ENCODE data around the gene C17orf107.

C17orf107 gene

GRCh38 chr17:4893721-4894560, 5.4 kb upstream of the C17orf107 start:
- TF ChIP-seq L3MBTL2 (conservative IDR thresholded peaks at IDR 0.05) (no peak), NFRKB (IDR thresholded peaks at IDR 0.05) (no peak), SP1 (IDR thresholded peaks at IDR 0.05) (no peak), PKNOX1 (IDR thresholded peaks at IDR 0.05) (no peak), ARNT (IDR thresholded peaks at IDR 0.05) (no peak), ZNF384 (IDR thresholded peaks at IDR 0.05) (no peak), SUZ12 (IDR thresholded peaks at IDR 0.05) (no peak)
- POLR2A ChIA-PET, result no interaction called here
- CTCF ChIA-PET, result no interaction called here

GRCh38 chr17:4895121-4895520, 4.2 kb upstream of the C17orf107 start:
- no peak for DNase-seq (ENCODE audit: extremely low spot score)
- CTCF ChIA-PET, result no interaction called here
- POLR2A ChIA-PET, result no interaction called here
- no peak for TF ChIP-seq ZNF384 (IDR thresholded peaks at IDR 0.05)
- TF ChIP-seq FOXA1 (IDR thresholded peaks at IDR 0.05), result no peak
- no peak for TF ChIP-seq HDGF (IDR thresholded peaks at IDR 0.05; ENCODE audit: borderline replicate concordance)
- TF ChIP-seq ARNT (IDR thresholded peaks at IDR 0.05), result no peak
- no peak for TF ChIP-seq FOXK2 (IDR thresholded peaks at IDR 0.05)
- no peak for TF ChIP-seq TARDBP (IDR thresholded peaks at IDR 0.05)
- TF ChIP-seq NFRKB (IDR thresholded peaks at IDR 0.05), result no peak
- TF ChIP-seq CTBP1 (IDR thresholded peaks at IDR 0.05; ENCODE audit: borderline replicate concordance), result no peak
- TF ChIP-seq FOXM1 (IDR thresholded peaks at IDR 0.05; ENCODE audit: borderline replicate concordance), result no peak
- TF ChIP-seq SUZ12 (IDR thresholded peaks at IDR 0.05), result no peak
- TF ChIP-seq SP1 (IDR thresholded peaks at IDR 0.05), result no peak
- TF ChIP-seq BHLHE40 (IDR thresholded peaks at IDR 0.05; ENCODE audit: borderline replicate concordance), result no peak
- TF ChIP-seq L3MBTL2 (conservative IDR thresholded peaks at IDR 0.05), result no peak
- no peak for TF ChIP-seq PKNOX1 (IDR thresholded peaks at IDR 0.05)
- TF ChIP-seq LEF1 (IDR thresholded peaks at IDR 0.05; ENCODE audit: borderline replicate concordance), result no peak

More at GRCh38 chr17:4893721-4894560, 5.4 kb upstream of the C17orf107 start:
- no peak for DNase-seq (ENCODE audit: extremely low spot score)

GRCh38 chr17:4895657-4896331, 3.5 kb upstream of the C17orf107 start:
- DNase-seq (ENCODE audit: extremely low spot score), result no peak
- ChIA-PET POLR2A (no interaction called here), CTCF (interaction anchor here (0.6 kb wide), 1 partner anchor 643 kb away, joined by 3 read pairs; no protein-coding TSS in a partner anchor)
- no peak for TF ChIP-seq FOXM1 (IDR thresholded peaks at IDR 0.05; ENCODE audit: borderline replicate concordance)

DNA sequence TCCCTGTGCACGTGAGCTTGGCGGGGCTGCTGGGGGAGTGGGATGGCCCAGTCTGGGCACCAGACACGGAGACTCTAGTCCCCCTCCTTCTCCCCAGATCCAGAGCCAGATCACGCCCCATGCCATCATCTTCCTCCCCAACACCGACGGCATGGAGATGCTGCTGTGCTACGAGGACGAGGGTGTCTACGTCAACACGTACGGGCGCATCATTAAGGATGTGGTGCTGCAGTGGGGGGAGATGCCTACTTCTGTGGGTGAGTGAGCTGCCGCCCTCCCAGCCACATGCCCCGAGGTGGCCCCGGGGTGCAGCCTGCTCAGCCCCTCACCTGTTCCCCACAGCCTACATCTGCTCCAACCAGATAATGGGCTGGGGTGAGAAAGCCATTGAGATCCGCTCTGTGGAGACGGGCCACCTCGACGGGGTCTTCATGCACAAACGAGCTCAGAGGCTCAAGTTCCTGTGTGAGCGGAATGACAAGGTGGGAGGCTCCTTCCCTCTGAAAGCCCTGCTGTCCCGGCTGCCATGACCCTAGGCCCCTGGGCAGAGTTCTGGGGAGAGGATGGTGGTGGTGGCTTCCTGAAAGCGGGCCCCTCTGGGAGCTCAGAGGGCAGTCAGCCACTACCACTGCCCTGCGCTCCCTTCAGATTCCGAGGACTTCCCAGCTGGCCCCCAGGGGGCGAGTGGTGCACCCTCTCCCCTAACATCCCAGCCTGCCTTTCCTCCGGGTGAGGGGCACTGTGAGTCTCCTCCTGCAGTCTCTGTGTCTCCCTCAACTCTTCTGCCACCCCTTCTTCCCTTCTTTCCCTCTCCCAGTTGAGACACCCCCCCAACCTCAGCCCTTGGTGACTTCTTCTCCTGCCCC, 2.8 kb upstream of the C17orf107 start:
- CTCF ChIA-PET, result interaction anchor here (0.5 to 0.6 kb wide), 2 partner anchors 183 to 644 kb away, joined by 3 read pairs; no protein-coding TSS in a partner anchor
- TF ChIP-seq SUZ12 (IDR thresholded peaks at IDR 0.05) (no peak), FOXM1 (IDR thresholded peaks at IDR 0.05; ENCODE audit: borderline replicate concordance) (no peak)
- POLR2A ChIA-PET, result no interaction called here
- no peak for DNase-seq (ENCODE audit: extremely low spot score)

GRCh38 chr17:4897198-4897687, 2.1 kb upstream of the C17orf107 start:
- TF ChIP-seq PKNOX1 (IDR thresholded peaks at IDR 0.05) (no peak), CTBP1 (IDR thresholded peaks at IDR 0.05; ENCODE audit: borderline replicate concordance) (no peak), NFRKB (IDR thresholded peaks at IDR 0.05) (no peak), L3MBTL2 (conservative IDR thresholded peaks at IDR 0.05) (no peak), LEF1 (IDR thresholded peaks at IDR 0.05; ENCODE audit: borderline replicate concordance) (no peak), ZNF384 (IDR thresholded peaks at IDR 0.05) (no peak), SP1 (IDR thresholded peaks at IDR 0.05) (no peak), FOXA1 (IDR thresholded peaks at IDR 0.05) (no peak), HDGF (IDR thresholded peaks at IDR 0.05; ENCODE audit: borderline replicate concordance) (no peak), ARNT (IDR thresholded peaks at IDR 0.05) (no peak), FOXM1 (IDR thresholded peaks at IDR 0.05; ENCODE audit: borderline replicate concordance) (no peak), FOXK2 (IDR thresholded peaks at IDR 0.05) (no peak), ELF4 (IDR thresholded peaks at IDR 0.05) (no peak), SUZ12 (IDR thresholded peaks at IDR 0.05) (no peak), TARDBP (IDR thresholded peaks at IDR 0.05) (no peak), BHLHE40 (IDR thresholded peaks at IDR 0.05; ENCODE audit: borderline replicate concordance) (no peak)
- no peak for DNase-seq (ENCODE audit: extremely low spot score)
- ChIA-PET POLR2A (no interaction called here), CTCF (no interaction called here)

DNA sequence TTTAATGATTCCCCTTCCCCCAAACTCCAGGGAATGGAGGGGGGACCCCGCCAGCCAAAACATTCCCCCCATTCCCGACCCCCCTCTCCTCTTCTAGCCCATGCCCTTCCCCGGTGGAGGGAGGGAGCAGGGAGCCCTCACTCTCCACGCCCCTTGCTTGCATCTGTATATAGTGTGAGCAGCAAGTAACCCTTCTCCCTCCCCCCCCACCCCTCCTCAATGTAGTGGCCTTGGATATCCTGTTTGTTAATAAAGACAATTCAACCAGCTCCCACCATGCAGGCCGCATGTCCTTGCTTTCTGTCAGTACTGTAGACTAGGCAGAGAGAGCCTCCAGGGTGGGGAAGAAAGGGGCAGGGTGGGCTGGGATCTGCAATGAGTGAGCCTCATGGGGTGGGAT, 1.6 kb upstream of the C17orf107 start:
- ChIA-PET POLR2A (no interaction called here), CTCF (no interaction called here)
- no peak for DNase-seq (ENCODE audit: extremely low spot score)
- TF ChIP-seq ARNT (IDR thresholded peaks at IDR 0.05) (no peak), FOXK2 (IDR thresholded peaks at IDR 0.05) (no peak), FOXM1 (IDR thresholded peaks at IDR 0.05; ENCODE audit: borderline replicate concordance) (no peak)

All from HEK293T (cell line).